Neural cell (in vitro differentiated cells): ENCODE data around the gene CYP4F3.

Experiments used
- EP300 ChIP-seq: fragments of 450-650 bp; conservative IDR thresholded peaks from 2 replicates; pipeline ENCODE4 v1.6.1; 2014; ENCODE audit warnings: antibody characterized with exemption, mild to moderate bottlenecking, moderate library complexity; ENCODE audit not compliant: poor library complexity, severe bottlenecking
- EZH2 ChIP-seq: fragments of 200-600, 300-800 bp; shearing (Covaris generic), sonication (generic); IDR thresholded peaks from 2 replicates; pipeline ENCODE4 v1.6.1; 2014; ENCODE audit warnings: antibody characterized with exemption, low read length, borderline replicate concordance, mild to moderate bottlenecking; ENCODE audit not compliant: insufficient read depth, poor library complexity, severe bottlenecking
- MXI1 ChIP-seq: fragments of 450-650 bp; conservative IDR thresholded peaks from 2 replicates; pipeline ENCODE4 v1.6.1; 2014; ENCODE audit warnings: antibody characterized with exemption, mild to moderate bottlenecking; ENCODE audit not compliant: poor library complexity, severe bottlenecking
- RAD21 ChIP-seq: fragments of 450-650 bp; conservative IDR thresholded peaks from 2 replicates; pipeline ENCODE4 v1.6.1; 2014; ENCODE audit warnings: antibody characterized with exemption, mild to moderate bottlenecking, moderate library complexity
- TF ChIP-seq, protein P1 (sequence below): fragments of 450-650 bp; IDR thresholded peaks from 2 replicates; pipeline ENCODE4 v1.5.1; 2014; ENCODE audit warnings: antibody characterized with exemption, mild to moderate bottlenecking, moderate library complexity; ENCODE audit not compliant: poor library complexity, severe bottlenecking

DNA sequence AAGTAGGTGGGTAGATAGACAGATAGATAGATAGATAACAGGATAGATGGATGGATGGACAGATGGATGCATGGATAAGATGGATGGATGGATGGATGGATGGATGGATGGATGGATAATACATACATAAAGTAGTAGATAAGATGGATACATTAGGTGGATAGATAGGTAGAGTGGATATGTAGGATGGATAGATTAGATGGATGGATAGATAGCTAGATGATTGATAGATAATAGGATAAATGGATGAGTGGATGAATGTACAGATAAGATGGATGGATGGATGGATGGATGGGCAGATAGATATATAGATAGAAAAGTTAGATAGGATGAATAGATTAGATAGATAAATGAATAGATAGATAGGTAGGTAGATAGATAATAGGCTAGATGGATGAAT is 2.1 kb downstream of the CYP4F3 start:
- TF ChIP-seq EZH2 = no peak
- TF ChIP-seq, protein P1, sequence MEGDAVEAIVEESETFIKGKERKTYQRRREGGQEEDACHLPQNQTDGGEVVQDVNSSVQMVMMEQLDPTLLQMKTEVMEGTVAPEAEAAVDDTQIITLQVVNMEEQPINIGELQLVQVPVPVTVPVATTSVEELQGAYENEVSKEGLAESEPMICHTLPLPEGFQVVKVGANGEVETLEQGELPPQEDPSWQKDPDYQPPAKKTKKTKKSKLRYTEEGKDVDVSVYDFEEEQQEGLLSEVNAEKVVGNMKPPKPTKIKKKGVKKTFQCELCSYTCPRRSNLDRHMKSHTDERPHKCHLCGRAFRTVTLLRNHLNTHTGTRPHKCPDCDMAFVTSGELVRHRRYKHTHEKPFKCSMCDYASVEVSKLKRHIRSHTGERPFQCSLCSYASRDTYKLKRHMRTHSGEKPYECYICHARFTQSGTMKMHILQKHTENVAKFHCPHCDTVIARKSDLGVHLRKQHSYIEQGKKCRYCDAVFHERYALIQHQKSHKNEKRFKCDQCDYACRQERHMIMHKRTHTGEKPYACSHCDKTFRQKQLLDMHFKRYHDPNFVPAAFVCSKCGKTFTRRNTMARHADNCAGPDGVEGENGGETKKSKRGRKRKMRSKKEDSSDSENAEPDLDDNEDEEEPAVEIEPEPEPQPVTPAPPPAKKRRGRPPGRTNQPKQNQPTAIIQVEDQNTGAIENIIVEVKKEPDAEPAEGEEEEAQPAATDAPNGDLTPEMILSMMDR = no peak
- no peak for TF ChIP-seq MXI1
- no peak for TF ChIP-seq EP300
- TF ChIP-seq RAD21 = no peak
